Bronchial epithelial cell (primary cell): ENCODE data around the gene LCN12. TPM values are rescaled to one million over a fixed set of nuclear protein-coding genes. Genes with fewer than 3 reads are reported as not detected.

Experiments
- DNase-seq: peaks from one replicate; pipeline ENCODE4 v3.0.0-alpha.2; 2010; ENCODE audit warnings: low read depth
- FAIRE-seq: peaks from 2 replicates; lab custom pipeline; 2011; peaks lifted over from hg19 to GRCh38; lab: Jason Lieb, UNC
- H3K27me3 ChIP-seq: 2 replicates; pipeline ENCODE4 v1.5.1; 2011; ENCODE audit warnings: low read length; ENCODE audit not compliant: control insufficient read depth, insufficient read depth
- H3K36me3 ChIP-seq: 2 replicates; pipeline ENCODE4 v1.5.1; 2011; ENCODE audit warnings: low read length; ENCODE audit not compliant: control insufficient read depth, insufficient read depth
- H3K4me3 ChIP-seq: 2 replicates; pipeline ENCODE4 v1.5.1; 2011; ENCODE audit warnings: mild to moderate bottlenecking, low read depth, low read length, control low read depth
- total RNA-seq: library from RNA; depleted of rRNA; stranded (reverse); fragments of >200 nt; gene quantifications from 2 replicates; pipeline ENCODE4 v1.2.1, GENCODE V29; 2014
- TF ChIP-seq, protein P1 (sequence below): IDR thresholded peaks from 2 replicates; pipeline ENCODE4 v1.5.1; 2011; ENCODE audit warnings: mild to moderate bottlenecking, moderate library complexity, low read length, control low read depth, inconsistent platforms; ENCODE audit not compliant: insufficient read depth, severe bottlenecking

LCN12 gene
- total RNA-seq, 1 donor from 2014 or later = not detected

- TF ChIP-seq, protein P1, sequence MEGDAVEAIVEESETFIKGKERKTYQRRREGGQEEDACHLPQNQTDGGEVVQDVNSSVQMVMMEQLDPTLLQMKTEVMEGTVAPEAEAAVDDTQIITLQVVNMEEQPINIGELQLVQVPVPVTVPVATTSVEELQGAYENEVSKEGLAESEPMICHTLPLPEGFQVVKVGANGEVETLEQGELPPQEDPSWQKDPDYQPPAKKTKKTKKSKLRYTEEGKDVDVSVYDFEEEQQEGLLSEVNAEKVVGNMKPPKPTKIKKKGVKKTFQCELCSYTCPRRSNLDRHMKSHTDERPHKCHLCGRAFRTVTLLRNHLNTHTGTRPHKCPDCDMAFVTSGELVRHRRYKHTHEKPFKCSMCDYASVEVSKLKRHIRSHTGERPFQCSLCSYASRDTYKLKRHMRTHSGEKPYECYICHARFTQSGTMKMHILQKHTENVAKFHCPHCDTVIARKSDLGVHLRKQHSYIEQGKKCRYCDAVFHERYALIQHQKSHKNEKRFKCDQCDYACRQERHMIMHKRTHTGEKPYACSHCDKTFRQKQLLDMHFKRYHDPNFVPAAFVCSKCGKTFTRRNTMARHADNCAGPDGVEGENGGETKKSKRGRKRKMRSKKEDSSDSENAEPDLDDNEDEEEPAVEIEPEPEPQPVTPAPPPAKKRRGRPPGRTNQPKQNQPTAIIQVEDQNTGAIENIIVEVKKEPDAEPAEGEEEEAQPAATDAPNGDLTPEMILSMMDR = no peak
- Histone ChIP-seq H3K4me3 (no peak overlapping the region), H3K36me3 (peaks cover 6% of the 10 kb centered on the region), H3K27me3 (no peaks in the 10 kb centered on the region)
- DNase-seq = no peak
- no peak for FAIRE-seq
Observed at GRCh38 chr9:136930014-136930413, 22.1 kb upstream of the LCN12 start.

DNA sequence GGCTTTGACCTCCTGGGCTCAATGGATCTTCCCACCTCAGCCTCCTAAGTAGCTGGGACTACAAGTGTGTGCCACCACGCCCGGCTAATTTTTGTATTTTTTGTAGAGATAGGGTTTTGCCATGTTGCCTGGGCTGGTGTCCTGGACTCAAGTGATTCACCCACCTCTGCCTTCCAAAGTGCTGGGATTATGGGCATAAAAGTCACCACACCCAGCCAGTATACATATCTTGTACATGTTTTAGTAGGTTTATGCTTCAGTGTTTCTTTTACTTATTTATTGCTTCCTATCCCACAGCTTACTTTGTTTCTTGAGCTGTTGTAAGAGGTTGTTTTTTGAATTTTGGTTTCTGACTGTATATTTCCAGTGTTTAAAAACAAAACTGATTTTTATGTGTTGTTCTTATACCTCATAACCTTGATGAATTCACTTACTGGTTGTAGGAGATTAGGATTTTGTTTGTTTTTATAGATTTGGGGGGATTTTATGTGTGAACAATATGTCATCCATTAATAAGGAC is 20.4 kb upstream of the LCN12 start:
- FAIRE-seq = no peak
- DNase-seq = peak; percentile 17
- TF ChIP-seq, protein P1 = no peak
- Histone ChIP-seq H3K36me3 (peaks cover 1% of the 10 kb centered on the region), H3K4me3 (no peak overlapping the region), H3K27me3 (no peaks in the 10 kb centered on the region)

DNA sequence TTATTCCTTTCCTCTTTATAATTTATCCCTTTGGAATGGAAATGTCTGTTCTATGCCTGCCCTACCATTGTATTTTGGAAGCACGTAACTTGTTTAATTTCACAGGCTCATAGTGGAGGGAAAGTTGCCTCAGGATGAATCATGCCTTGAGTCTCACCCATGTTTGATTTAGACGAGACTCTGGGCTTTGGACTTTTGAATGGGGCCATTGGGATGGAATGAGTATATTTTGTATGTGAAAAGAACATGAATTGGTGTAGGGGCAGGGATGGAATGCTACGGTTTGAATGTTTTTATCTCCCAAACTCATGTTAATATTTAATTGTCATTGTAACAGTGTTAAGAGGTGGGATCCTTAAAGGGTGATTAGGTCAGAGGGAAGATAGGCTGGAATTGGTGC is 17.8 kb upstream of the LCN12 start:
- FAIRE-seq (peak; percentile 28), DNase-seq (no peak)
- Histone ChIP-seq H3K36me3 (no peaks in the 10 kb centered on the region), H3K27me3 (no peaks in the 10 kb centered on the region), H3K4me3 (no peak overlapping the region)
- TF ChIP-seq, protein P1 = no peak

DNA sequence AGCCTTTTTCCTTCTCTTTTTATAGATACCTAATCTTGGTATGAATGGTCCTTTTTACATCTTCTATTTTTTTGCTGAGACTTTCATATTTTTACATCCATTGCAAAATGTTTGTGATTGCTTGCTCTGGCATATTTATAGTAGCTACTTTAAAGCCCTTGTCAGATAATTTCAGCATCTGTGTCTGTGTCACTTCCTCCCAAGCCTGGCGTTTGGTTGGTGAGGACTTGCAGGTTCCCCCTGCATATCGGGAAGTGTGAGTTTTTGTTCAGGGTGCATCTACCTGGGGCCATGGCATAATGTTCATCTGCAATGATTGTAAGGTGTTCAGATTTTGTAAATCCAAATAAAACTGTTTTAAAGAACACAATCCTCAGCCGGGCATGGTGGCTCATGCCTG is 16.4 kb upstream of the LCN12 start:
- no peak for FAIRE-seq
- Histone ChIP-seq H3K36me3 (peaks cover 5% of the 10 kb centered on the region), H3K27me3 (no peaks in the 10 kb centered on the region), H3K4me3 (no peak overlapping the region)
- no peak for DNase-seq
- TF ChIP-seq, protein P1 = no peak

DNA sequence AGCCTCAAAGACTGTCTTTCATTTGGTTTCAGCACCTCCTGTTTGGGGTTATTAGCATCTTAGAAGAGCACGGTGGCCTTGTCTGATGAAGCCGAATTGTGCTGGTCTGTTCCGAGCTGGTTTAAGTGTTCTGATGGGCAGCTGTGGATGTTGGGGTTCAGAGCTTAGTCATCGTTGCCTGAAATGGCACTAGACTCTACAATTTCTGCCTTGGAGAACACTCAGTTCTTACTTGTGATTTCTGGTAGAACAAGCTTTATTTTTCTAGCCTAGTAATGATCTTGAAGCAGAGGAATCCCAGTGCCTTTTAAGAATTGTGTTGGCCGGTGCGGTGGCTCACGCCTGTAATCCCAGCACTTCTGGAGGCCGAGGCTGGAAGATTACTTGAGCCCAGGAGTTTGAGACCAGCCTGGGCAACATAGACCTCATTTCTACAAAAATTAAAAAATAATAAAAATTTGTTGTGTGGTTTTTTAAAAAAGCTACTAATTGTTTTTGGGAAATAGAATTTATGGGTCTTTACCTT is 15.4 kb upstream of the LCN12 start:
- Histone ChIP-seq H3K4me3 (no peak overlapping the region), H3K36me3 (peaks cover 15% of the 10 kb centered on the region), H3K27me3 (no peaks in the 10 kb centered on the region)
- TF ChIP-seq, protein P1 = no peak
- DNase-seq (no peak), FAIRE-seq (no peak)
